Stimulated activated CD8-positive, alpha-beta memory T cell treated with anti-CD3 and anti-CD28 coated beads, Interleukin-15, amount 100 ng/mL, for 24 hours (primary cell): Measurements from ENCODE around the gene SPDEF.

ENCODE experiments used
- DNase-seq: peaks from one replicate; pipeline ENCODE4 v3.0.0-alpha.2; 2020; ENCODE audit warnings: low read depth

The SPDEF gene

DNA sequence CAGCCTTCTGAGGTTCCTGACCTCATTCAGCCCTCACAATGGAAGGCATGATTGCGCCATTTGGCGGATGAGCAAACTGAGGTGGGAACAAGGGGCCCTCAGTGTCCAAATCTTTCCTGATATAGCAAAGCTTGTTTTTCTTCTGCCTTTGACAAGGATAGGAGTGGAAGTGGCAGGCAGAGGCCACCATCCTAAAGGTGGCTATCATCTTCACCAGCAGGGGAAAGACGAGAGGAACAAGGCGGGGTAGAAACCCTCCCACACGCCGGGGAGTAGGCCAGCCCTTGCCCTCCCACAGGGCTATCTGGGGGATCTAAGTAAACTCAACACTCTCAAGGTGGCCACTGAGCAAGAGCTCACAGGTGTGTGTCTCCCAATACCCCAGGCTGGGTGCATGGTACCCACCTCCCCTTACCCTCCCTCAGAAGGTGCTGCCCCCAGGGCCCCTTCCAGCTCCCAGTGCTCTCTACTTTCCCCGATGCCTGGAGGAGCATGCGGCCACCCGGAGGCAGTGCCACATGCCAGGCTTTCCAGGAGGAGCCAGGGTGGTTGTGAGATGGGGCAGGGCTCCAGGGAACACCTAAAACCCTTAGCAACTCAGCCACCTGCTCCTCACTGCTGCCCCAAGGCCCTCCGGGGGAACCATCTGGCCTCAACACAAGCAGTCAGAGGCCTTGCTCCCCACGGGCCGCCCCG, 11.2 kb downstream of the SPDEF start:
- no peak for DNase-seq

DNA sequence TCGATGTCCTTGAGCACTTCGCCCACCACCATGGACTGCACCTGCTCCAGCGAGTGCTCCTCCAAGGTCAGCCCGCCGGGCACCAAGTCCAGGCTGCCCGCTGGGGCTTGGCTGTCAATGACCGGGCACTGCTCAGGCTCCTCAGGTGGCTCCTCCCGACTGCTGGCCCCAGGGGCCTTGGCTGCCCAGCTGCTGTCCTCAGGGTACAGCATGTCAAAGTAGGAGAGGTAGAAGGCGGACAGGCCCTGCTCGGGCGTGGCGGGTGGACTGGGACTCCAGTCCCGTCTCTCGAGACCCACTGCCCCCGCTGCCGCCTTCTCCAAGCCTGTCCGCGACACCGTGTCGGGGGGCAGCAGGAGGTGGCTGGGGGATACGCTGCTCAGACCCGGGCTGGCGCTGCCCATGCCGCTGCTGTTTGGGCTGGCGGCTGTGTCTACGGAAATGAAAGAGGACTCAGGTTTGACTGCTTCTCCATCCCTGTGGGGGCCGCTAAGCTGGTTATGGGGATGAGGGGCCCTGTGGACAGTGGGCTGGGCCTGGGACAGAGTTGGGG, 12.0 kb downstream of the SPDEF start:
- no peak for DNase-seq

DNA sequence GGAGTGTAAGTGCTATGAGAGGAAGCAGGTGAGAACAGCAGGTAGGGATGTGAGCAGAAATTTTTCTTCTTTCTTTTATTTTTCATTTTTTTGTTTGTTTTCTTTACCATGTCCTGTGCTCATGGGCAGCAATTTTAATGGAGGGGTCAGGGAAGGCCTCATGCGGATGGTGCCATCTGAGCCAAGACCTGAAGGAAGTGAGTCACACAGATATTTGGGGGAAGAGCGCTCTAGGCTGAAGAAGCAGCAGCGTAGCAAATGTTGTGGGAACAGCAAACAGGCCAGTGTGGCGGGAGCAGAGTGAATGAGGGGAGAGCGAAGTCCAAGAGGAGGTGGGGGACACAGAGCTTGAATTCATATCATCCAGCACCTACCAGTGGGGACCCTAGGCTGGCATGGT, 12.7 kb downstream of the SPDEF start:
- no peak for DNase-seq

DNA sequence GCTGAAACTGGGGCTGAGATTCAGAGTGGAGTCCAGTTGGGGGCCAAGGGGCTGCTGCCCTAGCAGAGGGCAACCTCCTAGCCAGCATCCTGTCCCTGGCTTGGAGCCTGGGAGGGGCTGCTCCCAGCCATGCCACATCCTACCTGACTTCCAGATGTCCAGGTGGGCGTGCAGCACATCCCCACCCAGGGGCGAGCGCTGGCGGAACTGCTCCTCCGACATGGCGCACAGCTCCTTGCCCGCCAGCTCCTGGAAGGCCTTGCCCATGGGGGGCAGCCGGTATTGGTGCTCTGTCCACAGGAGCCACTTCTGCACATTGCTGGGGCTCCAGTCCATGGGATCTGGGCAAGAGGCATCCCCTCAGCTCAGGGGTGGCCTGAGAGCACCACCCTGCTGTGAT, 15.3 kb downstream of the SPDEF start:
- DNase-seq = no peak

DNA sequence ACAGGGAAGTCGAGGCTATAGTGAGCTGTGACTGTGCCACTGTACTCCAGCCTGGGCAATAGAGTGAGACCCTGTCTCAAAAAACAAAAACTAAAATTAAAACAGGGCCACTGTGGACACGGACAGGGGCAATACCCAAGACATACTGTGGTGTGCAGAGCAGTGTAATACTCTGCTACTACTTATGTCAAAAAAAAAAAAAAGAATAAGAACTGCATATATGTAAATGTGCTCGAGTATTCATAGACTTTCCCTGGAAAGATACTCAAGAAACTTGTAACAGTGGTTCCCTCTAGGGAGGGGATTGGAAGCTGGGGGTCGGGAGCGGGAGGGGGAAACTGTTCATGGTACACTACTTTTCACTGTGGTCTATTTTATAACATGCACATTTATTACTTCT, 15.9 kb downstream of the SPDEF start:
- DNase-seq = no peak

DNA sequence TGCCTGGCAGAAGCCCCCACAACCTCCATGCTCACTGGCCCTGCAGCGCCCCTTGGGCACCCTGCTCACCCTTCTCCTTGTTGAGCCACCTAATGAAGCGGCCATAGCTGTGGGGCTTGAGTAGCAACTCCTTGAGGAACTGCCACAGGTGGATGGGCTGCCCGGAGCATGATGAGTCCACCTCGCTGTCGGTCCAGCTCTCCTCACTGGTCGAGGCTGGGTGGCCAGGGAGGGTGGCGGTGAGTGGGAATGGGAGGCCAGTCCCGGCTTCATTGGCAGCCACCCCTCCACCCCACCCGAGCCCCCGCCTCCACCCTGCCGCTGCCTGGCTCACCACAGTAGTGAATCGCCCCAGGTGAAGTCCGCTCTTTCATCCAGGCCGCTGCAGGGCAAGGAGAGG, 16.9 kb downstream of the SPDEF start:
- DNase-seq = no peak

DNA sequence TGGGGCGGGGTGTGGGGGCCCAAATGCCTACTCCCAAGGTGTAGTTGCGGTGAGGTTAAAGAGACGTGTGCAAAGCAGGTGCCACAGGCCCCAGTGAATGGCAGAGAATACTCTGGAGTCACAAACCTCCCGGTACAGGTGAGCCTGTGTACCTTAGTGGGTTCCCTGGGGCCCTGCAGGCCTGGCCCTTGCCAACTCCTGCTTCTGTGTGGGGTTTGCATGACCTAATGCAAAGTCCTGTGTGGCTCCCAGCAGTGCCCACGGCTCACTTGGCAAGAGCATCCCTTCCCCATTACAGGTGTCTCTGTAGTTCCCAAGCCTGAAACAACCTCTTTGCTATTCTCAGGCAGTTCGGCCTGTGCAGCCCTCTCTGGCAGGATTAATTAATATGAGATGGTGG, 17.5 kb downstream of the SPDEF start:
- no peak for DNase-seq

DNA sequence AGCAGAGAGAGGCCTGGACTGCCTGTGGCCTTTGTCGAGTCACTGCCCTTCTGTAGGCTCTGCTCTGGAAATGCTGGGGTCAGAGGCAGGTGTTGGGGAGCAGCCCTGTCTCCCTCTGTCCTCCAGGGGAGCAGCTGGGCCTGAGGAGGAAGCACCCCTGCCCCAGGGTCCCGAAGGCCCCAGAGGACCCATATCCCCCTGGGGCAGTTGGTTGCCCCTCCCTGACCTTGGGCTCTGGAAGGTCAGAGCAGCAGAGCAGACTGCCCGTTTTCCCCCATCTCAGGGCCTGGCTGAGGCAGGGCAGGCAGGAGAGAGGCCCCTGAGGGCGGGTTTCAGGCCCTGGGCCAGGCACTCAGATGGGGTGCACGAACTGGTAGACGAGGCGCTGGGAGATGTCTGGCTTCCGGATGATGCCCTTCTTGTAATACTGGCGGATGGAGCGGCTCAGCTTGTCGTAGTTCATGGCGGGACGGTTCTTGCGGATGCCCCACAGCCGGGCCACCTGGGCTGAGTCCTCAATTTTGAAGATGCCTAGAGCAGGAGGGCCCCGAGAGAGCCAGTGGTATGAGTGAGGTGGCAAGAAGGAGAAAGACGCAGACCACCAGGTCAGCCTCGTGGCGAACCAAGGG, 18.1 kb downstream of the SPDEF start:
- DNase-seq = no peak

DNA sequence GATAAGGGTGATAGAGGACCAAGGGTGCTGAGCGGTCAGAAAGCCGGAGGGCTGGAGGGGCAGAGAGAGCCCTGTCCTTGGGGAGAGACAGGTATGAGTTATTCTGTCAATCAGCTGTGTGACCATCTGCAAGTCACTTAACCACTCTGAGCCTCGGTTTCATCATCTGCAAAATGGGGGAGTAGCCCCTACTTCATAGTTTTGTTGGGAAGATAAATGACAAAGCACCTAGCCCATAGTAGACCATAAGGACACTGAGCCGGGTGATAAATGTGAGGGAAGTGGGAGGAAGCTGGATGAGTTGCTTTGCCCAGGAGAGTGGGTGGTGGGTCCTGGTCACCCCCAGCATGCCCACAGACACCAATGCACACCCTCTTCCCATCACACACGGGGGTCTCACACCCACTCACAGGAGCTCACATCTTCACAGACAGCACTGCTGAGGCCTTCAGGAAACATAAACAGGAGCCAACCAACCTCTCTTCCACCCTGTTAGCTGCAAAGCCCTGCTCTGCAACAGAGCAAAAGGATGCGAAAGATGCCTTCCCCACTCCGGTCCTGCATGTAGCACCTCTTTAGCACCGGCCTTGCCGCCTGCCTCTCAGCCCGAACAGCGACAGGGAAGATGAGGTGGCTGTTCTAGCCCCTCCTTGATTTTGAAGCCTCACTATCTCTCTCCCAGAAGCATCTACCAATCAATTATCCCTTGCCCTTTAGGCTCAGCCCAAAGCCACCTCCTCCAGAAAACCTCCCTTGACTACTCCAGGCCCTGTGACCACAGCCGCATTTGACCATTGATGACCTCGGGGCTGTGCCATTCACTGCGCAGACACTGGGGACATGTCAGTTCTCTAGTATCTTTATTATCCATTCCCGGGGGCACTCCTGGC, 18.9 kb downstream of the SPDEF start:
- DNase-seq = no peak

DNA sequence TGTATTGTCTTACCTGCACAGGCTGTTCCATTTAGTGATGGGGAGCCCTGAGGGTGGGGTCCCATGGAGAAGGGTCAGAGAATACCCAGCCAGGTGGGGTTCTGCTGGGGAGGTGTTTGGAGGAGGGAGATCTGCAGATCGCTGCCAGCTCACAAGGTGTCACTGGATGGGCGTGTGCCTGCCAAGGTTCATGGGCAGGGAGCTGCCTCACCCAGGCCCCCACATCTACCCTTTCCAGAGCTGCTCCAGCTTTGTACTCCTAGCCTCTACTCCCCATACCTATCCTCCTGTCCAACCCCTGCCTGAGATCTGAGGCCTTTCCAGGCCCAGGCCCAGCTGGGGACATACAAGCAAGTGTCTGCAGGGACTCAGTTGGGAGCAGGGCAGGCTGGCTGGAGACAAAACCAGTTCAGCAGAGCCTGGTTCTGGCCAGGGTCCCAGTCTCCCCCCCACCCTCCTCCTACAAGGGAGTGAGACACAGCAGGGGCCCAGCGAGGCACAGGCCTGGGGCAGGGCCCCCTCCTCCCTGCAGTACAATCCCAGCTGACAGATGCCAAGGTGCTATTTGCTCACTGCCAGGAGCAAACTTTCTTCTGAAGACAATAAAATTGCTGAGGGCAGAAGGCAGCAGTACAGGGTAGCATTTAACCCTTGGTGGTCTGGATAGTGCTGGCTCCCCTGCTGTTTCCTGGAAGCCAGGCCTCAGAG, 19.7 kb downstream of the SPDEF start:
- DNase-seq = no peak

DNA sequence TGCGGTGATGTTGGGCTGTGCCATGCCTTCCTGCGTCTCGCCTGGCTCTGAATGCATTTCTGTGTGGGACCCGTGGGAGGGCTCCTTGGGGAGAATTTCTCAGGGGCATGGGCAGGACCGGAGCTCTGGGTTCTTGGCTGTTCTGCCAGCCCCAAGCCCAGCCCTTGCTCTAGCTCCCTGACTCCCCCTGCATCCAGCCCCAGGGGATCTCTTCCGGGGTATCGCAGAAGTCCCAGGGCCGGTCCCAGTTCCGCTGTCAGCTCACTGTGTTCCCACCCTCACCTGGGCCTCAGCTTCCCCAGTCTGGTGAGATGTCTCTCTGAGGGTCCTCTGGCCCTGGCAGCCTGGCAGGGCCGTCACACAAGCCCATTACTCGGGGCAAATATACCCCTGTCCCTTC, 20.5 kb downstream of the SPDEF start:
- DNase-seq = no peak

DNA sequence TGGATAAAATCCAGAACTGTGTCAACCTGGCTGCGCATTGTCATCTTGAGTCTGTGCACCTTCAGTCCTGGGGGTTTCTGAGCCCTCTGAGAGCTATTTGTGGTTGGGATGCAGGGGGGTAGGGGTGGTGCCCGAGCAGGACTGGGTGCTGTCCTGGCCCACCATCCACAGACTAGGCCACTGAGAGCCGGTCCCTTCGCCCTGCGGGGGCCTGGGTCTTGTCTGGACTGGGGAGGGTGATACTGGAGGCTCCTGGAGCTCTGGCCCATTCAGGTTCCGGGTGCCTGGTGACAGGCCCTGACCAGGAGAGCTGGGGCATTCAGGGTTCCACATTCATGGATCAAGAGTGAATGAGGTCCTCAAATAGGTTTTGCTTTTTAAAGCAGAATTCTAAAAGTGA, 20.9 kb downstream of the SPDEF start:
- DNase-seq = no peak

DNA sequence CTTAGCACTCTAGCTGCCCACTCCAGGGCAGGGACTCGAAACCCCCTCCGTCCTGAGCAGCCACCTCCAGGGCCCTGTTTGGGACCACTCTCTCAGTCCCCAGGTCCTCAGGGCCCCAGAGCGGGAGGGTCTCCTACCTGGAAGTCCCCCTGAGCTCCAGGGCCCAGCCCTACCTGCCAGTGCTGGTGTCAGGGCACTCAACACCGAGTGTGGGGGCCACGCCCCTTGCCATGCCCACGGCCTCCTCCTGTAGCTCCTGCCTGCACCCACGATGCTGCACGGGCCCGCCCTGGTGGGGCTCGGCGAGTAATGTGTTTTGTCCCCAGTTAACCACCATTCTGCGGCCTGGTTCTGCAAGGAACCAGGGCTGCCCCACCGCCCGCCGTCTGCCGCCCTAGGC, 21.5 kb downstream of the SPDEF start:
- no peak for DNase-seq

DNA sequence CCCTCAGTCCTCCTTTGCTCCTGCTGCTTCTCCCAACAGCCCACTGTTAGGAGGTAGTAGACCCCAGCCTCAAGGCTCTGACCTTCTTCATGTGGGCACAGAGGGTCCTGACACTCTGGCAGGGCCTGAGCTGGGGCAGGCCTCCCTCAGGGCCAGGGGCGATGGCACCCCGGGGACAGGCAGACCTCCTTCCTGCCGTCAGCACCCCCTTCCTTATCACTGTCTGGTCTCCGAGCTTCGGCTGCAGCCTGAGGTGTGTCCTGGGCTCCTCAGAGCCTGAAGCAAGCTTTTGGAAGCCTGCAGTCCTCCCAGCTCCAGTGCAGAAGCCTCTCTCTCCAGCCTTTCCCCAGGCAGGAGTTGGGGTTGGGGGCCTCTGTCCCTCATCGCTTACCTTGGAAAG, 22.0 kb downstream of the SPDEF start:
- no peak for DNase-seq

DNA sequence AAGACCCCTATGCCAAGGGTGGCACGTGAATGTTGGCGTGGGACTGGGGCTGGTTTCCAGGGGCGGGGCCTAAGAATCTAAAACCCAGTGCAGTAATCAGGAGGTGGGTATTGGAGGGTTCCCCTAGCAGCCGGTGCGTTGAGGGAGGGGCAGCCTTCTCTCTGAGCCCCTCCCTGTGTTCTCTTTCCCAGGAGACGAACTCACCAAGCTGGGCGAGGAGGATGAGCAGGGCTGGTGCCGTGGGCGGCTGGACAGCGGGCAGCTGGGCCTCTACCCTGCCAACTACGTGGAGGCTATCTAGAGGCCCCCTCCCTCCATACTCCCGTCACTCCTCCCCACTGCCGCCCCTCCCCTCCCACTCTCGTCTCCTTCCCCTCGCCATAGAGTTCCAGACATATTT, 23.9 kb downstream of the SPDEF start:
- DNase-seq = no peak

DNA sequence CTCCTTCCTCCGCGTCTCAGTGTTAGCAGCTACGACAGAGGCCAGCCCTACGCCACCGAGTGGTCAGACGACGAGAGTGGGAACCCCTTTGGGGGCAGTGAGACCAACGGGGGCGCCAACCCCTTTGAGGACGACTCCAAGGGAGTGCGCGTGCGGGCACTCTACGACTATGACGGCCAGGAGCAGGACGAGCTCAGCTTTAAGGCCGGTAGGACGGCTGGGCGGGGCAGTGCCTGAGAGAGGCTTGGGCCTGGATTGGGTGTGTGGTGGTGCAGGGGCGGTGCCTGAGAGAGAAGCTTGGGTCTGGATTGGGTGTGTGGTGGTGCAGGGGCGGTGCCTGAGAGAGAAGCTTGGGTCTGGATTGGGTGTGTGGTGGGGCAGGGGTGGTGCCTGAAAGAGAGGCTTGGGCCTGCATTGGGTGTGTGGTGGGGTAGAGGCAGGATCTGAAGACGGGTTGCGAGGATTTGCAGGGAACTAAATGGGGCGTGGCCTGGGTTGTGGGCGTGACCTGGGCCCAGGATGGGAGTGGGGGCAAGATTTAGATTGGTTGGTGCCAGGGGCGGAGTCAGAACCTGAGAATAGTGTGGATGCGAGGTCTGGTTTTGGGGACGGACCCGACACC, 24.4 kb downstream of the SPDEF start:
- DNase-seq = no peak

DNA sequence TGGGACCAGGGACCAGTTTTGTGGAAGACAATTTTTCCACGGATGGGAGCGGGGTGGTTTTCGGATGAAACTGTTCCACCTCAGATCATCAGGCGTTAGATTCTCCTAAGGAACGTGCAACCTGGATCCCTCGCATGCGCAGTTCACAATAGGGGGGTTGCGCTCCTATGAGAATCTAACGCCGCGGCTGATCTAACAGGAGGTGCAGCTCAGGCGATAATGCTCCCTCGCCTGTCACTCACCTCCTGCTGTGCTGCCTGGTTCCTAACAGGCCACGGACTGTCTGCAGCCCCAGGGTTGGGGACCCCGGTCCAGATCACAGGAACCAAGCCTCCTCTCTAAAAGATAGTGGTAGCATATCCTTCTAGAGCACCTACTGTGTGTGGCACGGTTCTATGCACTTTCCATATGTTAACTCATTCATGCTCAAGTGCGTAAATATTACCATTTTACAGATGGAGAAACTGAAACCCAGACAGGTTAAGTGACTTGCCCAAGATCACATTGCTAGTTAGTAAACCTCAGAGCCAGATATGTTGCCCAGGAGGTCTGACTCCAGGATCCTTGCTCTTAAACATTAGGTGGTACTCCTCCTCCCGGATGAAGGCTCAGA, 25.3 kb downstream of the SPDEF start:
- DNase-seq = no peak

DNA sequence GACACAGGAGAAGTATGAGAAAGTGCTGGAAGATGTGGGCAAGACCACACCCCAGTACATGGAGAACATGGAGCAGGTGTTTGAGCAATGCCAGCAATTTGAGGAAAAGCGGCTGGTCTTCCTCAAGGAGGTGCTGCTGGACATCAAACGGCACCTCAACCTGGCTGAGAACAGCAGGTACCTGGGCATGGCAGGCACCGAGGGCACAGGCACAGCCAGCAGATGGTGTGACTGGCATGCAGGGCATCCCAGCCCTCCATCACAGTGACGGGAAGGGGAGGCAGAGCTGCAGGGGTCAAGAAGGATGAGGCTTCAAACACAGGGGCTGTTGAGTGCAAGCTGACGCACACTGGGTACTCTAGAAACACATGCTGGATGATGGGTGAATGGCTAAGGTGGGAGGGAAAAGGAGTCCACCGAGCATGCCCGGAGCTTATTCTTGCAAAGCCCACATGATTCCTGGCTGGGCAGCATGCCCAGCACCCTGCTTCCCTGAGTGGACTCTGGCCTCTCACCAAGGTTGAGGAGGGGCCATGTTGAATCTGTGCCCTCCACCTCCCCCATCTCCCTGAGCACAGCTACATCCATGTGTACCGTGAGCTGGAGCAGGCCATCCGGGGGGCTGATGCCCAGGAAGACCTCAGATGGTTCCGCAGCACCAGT, 26.3 kb downstream of the SPDEF start:
- no peak for DNase-seq

DNA sequence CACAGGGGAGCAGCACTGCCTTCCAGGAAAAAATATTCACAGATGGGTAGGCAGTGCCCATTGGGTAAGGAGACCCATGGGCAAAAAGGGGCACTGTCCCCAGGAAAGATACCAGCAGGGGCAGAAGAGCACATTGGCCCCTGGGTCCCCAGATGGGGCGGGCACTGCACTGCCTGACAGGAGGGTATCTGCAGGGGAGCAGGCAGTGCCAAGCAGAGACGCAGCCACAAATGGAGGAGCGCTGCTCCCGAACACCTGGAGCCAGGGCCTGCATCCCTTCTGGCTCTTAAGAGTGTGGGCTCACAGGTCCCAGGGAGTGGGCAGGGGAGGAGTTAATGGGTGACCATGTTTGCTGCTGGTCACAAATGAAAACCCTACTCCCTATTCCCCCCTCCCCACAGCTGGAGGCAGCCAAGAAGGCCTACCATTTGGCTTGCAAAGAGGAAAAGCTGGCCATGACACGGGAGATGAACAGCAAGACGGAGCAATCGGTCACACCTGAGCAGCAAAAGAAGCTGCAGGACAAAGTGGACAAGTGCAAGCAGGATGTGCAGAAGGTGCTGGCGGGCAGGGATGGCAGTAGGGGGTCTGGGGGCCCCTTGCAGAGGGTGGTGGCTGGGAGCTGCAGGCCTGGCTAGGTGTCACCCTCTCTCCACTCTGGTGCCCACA, 27.0 kb downstream of the SPDEF start:
- no peak for DNase-seq
